Esophagus muscularis mucosa (tissue), 4 donors: ENCODE measurements around the gene RANBP3. TPM values are rescaled to one million over a fixed set of nuclear protein-coding genes. Genes with fewer than 3 reads are reported as not detected.
A peak's percentile ranks its signal among the peaks of the same experiment; 100 is the strongest.

ENCODE experiments used
- DNase-seq: peaks from one replicate; pipeline ENCODE4 v3.0.0-alpha.2; 2017; ENCODE audit errors: extremely low spot score
- H3K27ac ChIP-seq, 4 donors: fragments of 200-600 bp; sonication (generic); replicated peaks in 1 of 4; 1 replicate in 3 of 4; 2 replicates in 1 of 4; pipeline ENCODE4 v1.5.1; 2016 to 2019; ENCODE audit warnings: mild to moderate bottlenecking in 1 of 4
- H3K27me3 ChIP-seq, 4 donors: fragments of 200-600 bp; sonication (generic); one replicate each; pipeline versions ENCODE4 v1.5.1 to v1.6.0; 2016 to 2019
- H3K36me3 ChIP-seq, 4 donors: fragments of 200-600 bp; sonication (generic); one replicate each; pipeline ENCODE4 v1.5.1; 2016 to 2019
- H3K4me1 ChIP-seq, 4 donors: fragments of 200-600 bp; sonication (generic); one replicate each; pipeline ENCODE4 v1.5.1; 2016 to 2019
- H3K4me3 ChIP-seq, 4 donors: fragments of 200-600 bp; sonication (generic); 1 replicate in 2 of 4; 2 replicates in 2 of 4; pipeline ENCODE4 v1.5.1; 2016 to 2019; ENCODE audit warnings: mild to moderate bottlenecking in 4 of 4, moderate library complexity in 1 of 4
- H3K9me3 ChIP-seq, 4 donors: fragments of 200-600 bp; sonication (generic); 1 replicate in 3 of 4; 2 replicates in 1 of 4; pipeline ENCODE4 v1.5.1; 2016 to 2019
- EP300 ChIP-seq: sonication (generic); formaldehyde crosslinking; IDR thresholded peaks from one replicate; pipeline ENCODE4 v1.6.1; 2017; ENCODE audit warnings: antibody characterized with exemption
- POLR2A ChIP-seq: fragments of 450-650 bp; IDR thresholded peaks from one replicate; pipeline ENCODE4 v1.6.1; 2017; ENCODE audit warnings: antibody characterized with exemption, moderate library complexity, mild to moderate bottlenecking, low read depth
- POLR2AphosphoS5 ChIP-seq, 2 donors: sonication (generic); formaldehyde crosslinking; IDR thresholded peaks; one replicate each; pipeline ENCODE4 v1.6.1; 2017; ENCODE audit warnings: antibody characterized with exemption in 2 of 2
- WGBS: methylation state at CpG from one replicate; pipeline ENCODE4 v1.1.5; 2018; 5-methylcytosine and 5-hydroxymethylcytosine counted together
- intact Hi-C: fragments of 100-400 bp; cut with DNase I; formaldehyde crosslinking; loops from one replicate; pipeline ENCODE4 v1.15.1; 2023
- total RNA-seq, 4 donors: library from RNA; depleted of rRNA; stranded (reverse); fragments of >200 nt; gene quantifications; one replicate each; pipeline versions ENCODE4 v1.1.0 to v1.2.1, GENCODE V29; 2016
- TF ChIP-seq, protein P1 (sequence below), 3 experiments: fragments of 200-600 bp in 2 of 3; fragments of 450-650 bp in 1 of 3; sonication (generic) in 2 of 3; IDR thresholded peaks; one replicate each; pipeline ENCODE4 v1.5.1; 2017 to 2019; ENCODE audit warnings: antibody characterized with exemption in 3 of 3, mild to moderate bottlenecking in 2 of 3, moderate library complexity in 1 of 3

Gene RANBP3
- total RNA-seq, 4 donors from 2014 or later = 92.2 to 127 (median 102) TPM

GRCh38 chr19:5929179-5929578 lies 48.8 kb downstream of the RANBP3 start:
- intact Hi-C loops = no loop called here
- Histone ChIP-seq H3K36me3 (peaks cover 34 to 96% (median 84%) of the 10 kb centered on the region in 4 donors), H3K4me3 (no peak overlapping the region), H3K4me1 (peaks cover 36 to 71% (median 59%) of the 10 kb centered on the region in 4 donors), H3K27me3 (no peaks in the 10 kb centered on the region), H3K9me3 (peaks cover 0 to 3% (median 0%) of the 10 kb centered on the region in 4 donors), H3K27ac (peak overlapping the region in 3 of 4 donors; percentile 44 to 82 (median 81))
- WGBS = 76% methylated on average over 12 of the region's 13 CpGs
- no peak for DNase-seq
- TF ChIP-seq, protein P1, sequence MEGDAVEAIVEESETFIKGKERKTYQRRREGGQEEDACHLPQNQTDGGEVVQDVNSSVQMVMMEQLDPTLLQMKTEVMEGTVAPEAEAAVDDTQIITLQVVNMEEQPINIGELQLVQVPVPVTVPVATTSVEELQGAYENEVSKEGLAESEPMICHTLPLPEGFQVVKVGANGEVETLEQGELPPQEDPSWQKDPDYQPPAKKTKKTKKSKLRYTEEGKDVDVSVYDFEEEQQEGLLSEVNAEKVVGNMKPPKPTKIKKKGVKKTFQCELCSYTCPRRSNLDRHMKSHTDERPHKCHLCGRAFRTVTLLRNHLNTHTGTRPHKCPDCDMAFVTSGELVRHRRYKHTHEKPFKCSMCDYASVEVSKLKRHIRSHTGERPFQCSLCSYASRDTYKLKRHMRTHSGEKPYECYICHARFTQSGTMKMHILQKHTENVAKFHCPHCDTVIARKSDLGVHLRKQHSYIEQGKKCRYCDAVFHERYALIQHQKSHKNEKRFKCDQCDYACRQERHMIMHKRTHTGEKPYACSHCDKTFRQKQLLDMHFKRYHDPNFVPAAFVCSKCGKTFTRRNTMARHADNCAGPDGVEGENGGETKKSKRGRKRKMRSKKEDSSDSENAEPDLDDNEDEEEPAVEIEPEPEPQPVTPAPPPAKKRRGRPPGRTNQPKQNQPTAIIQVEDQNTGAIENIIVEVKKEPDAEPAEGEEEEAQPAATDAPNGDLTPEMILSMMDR (IDR thresholded peaks at IDR 0.05) = no peak
- no peak for TF ChIP-seq POLR2AphosphoS5 (IDR thresholded peaks at IDR 0.05)
- no peak for TF ChIP-seq EP300
- TF ChIP-seq POLR2A = no peak

GRCh38 chr19:5927441-5927821 lies 50.5 kb downstream of the RANBP3 start:
- Histone ChIP-seq H3K27me3 (no peaks in the 10 kb centered on the region), H3K36me3 (peaks cover 50 to 99% (median 91%) of the 10 kb centered on the region in 4 donors), H3K9me3 (peaks cover 0 to 3% (median 0%) of the 10 kb centered on the region in 4 donors), H3K4me1 (peaks cover 27 to 53% (median 42%) of the 10 kb centered on the region in 4 donors), H3K27ac (peak overlapping the region; percentile 80 to 84 (median 82)), H3K4me3 (no peak overlapping the region)
- intact Hi-C loops = no loop called here
- no peak for DNase-seq
- TF ChIP-seq POLR2AphosphoS5 (IDR thresholded peaks at IDR 0.05) = no peak
- TF ChIP-seq, protein P1 (IDR thresholded peaks at IDR 0.05) = no peak
- 73% methylated on average over 8 of the region's 8 CpGs for WGBS

- 47% methylated on average over 9 of the region's 14 CpGs for WGBS
Observed at GRCh38 chr19:5926641-5927440, 51.1 kb downstream of the RANBP3 start.

DNA sequence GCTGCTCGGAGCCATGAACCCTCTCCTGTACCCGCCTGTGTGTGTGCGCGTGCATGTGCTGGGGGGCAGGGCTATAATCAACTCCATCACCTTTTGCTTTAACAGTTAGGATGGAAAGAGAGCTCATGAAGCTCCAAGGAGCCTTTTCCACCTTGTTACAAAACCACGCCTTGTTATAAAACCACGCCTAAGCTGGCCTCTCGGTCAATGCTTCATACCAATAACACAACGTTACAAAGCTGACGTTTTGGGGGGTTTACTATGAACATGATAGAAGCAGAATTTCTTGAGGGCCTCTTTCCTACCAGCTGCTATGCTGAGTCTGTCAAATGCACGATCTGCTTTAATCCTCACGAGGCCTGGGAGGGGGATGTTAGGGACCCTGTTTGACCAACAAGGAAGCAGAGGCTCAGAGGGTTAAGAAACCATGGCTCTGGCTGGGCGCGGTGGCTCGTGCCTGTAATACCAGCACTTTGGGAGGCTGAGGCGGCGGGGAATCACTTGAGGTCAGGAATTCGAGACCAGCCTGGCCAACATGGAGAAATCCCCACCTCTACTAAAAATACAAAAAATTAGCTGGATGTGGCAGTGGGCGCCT lies 52.0 kb downstream of the RANBP3 start:
- Histone ChIP-seq H3K9me3 (peaks cover 0 to 3% (median 0%) of the 10 kb centered on the region in 4 donors), H3K4me1 (peaks cover 27 to 48% (median 36%) of the 10 kb centered on the region in 4 donors), H3K27me3 (no peaks in the 10 kb centered on the region), H3K4me3 (no peak overlapping the region), H3K27ac (peak overlapping the region; percentile 80 to 84 (median 82)), H3K36me3 (peaks cover 56 to 99% (median 91%) of the 10 kb centered on the region in 4 donors)
- intact Hi-C loops = no loop called here
- WGBS = 80% methylated on average over 14 of the region's 18 CpGs
- no peak for DNase-seq
- no peak for TF ChIP-seq POLR2AphosphoS5 (IDR thresholded peaks at IDR 0.05)
- no peak for TF ChIP-seq POLR2A
- TF ChIP-seq, protein P1 (IDR thresholded peaks at IDR 0.05) = no peak
- no peak for TF ChIP-seq EP300

More at GRCh38 chr19:5926641-5927440, 51.1 kb downstream of the RANBP3 start:
- Histone ChIP-seq H3K4me3 (peak overlapping the region in 2 of 4 donors; percentile 0 to 2), H3K27me3 (no peaks in the 10 kb centered on the region), H3K4me1 (peaks cover 27 to 48% (median 37%) of the 10 kb centered on the region in 4 donors), H3K27ac (peak overlapping the region; percentile 80 to 84 (median 82)), H3K9me3 (peaks cover 0 to 3% (median 0%) of the 10 kb centered on the region in 4 donors), H3K36me3 (peaks cover 56 to 99% (median 91%) of the 10 kb centered on the region in 4 donors)
- intact Hi-C loops = no loop called here
- no peak for DNase-seq
- TF ChIP-seq POLR2AphosphoS5 (IDR thresholded peaks at IDR 0.05) = peak; percentile 57 to 72
- TF ChIP-seq EP300 = no peak
- TF ChIP-seq POLR2A = peak; percentile 5
- TF ChIP-seq, protein P1 (IDR thresholded peaks at IDR 0.05) = peak in 1 of 3 experiments; percentile 28
